Lung (tissue), 12 donors: ENCODE results near the gene C19orf67. TPM values are rescaled to one million over a fixed set of nuclear protein-coding genes. Genes with fewer than 3 reads are reported as not detected.

ENCODE experiments used
- ATAC-seq: fragments of 200-7000 bp; cut with Tn5 transposase; one replicate; pipeline ENCODE4 v1.9.1; 2020; ENCODE audit warnings: moderate number of reproducible peaks; ENCODE audit not compliant: insufficient read depth, low FRiP score
- DNase-seq, 3 donors: peaks; one replicate each; pipeline ENCODE4 v3.0.0-alpha.2; 2013 to 2017
- H3K27ac ChIP-seq, 2 donors: one replicate each; pipeline ENCODE4 v1.5.1; 2013; ENCODE audit warnings: mild to moderate bottlenecking in 2 of 2, moderate library complexity in 2 of 2, control low read depth in 1 of 2, inconsistent platforms in 1 of 2, low read depth in 1 of 2, low read length in 1 of 2
- H3K27me3 ChIP-seq, 3 donors: one replicate each; pipeline ENCODE4 v1.5.1; 2013; ENCODE audit warnings: low read length in 2 of 3; ENCODE audit not compliant: control insufficient read depth in 3 of 3, insufficient read depth in 3 of 3
- H3K36me3 ChIP-seq, 4 donors: one replicate each; pipeline ENCODE4 v1.5.1; 2013; ENCODE audit warnings: low read length in 4 of 4, mild to moderate bottlenecking in 1 of 4, moderate library complexity in 1 of 4; ENCODE audit not compliant: control insufficient read depth in 4 of 4, insufficient read depth in 4 of 4
- H3K4me1 ChIP-seq, 5 donors: one replicate each; pipeline ENCODE4 v1.5.1; 2013; ENCODE audit warnings: low read length in 5 of 5, mild to moderate bottlenecking in 2 of 5, moderate library complexity in 1 of 5; ENCODE audit not compliant: control insufficient read depth in 5 of 5, insufficient read depth in 5 of 5
- H3K4me3 ChIP-seq: one replicate; pipeline ENCODE4 v1.5.1; 2013; ENCODE audit warnings: mild to moderate bottlenecking, control low read depth, moderate library complexity
- H3K9ac ChIP-seq, 2 donors: one replicate each; pipeline ENCODE4 v1.5.1; 2013; ENCODE audit warnings: low read length in 2 of 2, control low read depth in 1 of 2; ENCODE audit not compliant: insufficient read depth in 1 of 2
- H3K9me3 ChIP-seq, 4 donors: one replicate each; pipeline ENCODE4 v1.5.1; 2013; ENCODE audit warnings: low read length in 3 of 4, mild to moderate bottlenecking in 1 of 4, moderate library complexity in 1 of 4; ENCODE audit not compliant: control insufficient read depth in 4 of 4, insufficient read depth in 3 of 4
- CTCF ChIP-seq: IDR thresholded peaks from 2 replicates; pipeline ENCODE4 v1.5.1; 2012; ENCODE audit warnings: mild to moderate bottlenecking; ENCODE audit errors: control extremely low read depth, extremely low read depth
- WGBS, 2 donors: extraction: QIAGEN DNeasy Blood & Tissue Kit; methylation state at CpG; one replicate each; pipeline ENCODE4 v1.1.7; 2013; 5-methylcytosine and 5-hydroxymethylcytosine counted together
- polyA plus RNA-seq, 2 donors: library from polyadenylated mRNA; stranded (reverse); fragments of 200-250 nt; gene quantifications; one replicate each; pipeline ENCODE4 v1.2.1, GENCODE V29; 2013
- total RNA-seq, 2 donors: library from RNA; depleted of rRNA in 1 of 2; stranded (reverse); fragments of >200 nt in 1 of 2; gene quantifications; one replicate each; pipeline ENCODE4 v1.2.1, GENCODE V29; 2014 to 2021
- donor health status: control.
- donor health status: control.
- donor health status: Bipolar disorder and iron deficiency.
- donor health status: healthy.
- donor health status: DM: yes; HTN: yes; CAD: no.

Gene C19orf67
- total and polyA plus RNA-seq, 4 donors: 0.37 to 1.0 (median 0.38) TPM; not detected in 1

DNA sequence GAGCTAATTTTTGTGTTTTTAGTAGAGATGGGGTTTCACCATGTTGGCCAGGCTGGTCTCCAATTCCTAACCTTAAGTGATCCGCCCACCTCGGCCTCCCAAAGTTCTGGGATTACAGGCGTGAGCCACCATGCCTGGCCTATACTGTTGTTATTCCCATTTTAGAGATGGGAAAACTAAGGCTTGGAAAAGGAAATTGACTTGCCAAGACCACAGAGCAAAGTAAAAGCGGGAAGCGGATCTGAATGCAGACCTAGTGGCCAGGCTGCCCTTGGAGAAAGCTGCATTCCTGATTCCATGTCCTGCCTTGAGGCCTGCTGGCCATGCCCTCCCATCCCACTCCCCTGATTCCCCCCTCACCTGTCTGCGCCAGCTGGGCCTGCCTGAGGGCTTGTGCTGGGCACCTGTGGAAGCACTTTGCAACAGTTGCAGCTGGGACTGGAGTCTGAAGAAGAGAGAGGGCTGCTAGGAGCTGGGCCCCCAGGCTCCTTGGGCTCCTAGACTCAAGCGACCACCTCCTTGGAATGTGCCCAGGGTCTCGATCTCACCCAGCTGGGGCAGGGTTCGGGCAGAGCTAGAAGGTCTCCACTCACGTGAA lies 29.4 kb downstream of the C19orf67 start:
- no peak for DNase-seq
- Histone ChIP-seq H3K27me3 (peaks cover 0 to 8% (median 5%) of the 10 kb centered on the region in 3 donors), H3K9me3 (peaks cover 0 to 6% (median 0%) of the 10 kb centered on the region in 4 donors), H3K36me3 (peaks cover 0 to 13% (median 3%) of the 10 kb centered on the region in 4 donors), H3K27ac (no peak overlapping the region), H3K4me1 (peaks cover 3 to 11% (median 4%) of the 10 kb centered on the region in 5 donors), H3K4me3 (no peak overlapping the region), H3K9ac (no peak overlapping the region)
- TF ChIP-seq CTCF: no peak
- 96 to 97% methylated on average over 10 of the region's 10 CpGs for WGBS, 2 donors
- ATAC-seq: no peak

GRCh38 chr19:14055396-14055795 lies 30.2 kb downstream of the C19orf67 start:
- peaks cover 0 to 6% (median 0%) of the 10 kb centered on the region in 4 donors for H3K9me3 ChIP-seq
- peaks cover 3 to 11% (median 4%) of the 10 kb centered on the region in 5 donors for H3K4me1 ChIP-seq
- 85 to 88% methylated on average over 3 of the region's 3 CpGs for WGBS, 2 donors
- ATAC-seq (no peak), DNase-seq (no peak)
- H3K4me3 ChIP-seq: no peak overlapping the region
- H3K9ac ChIP-seq: no peak overlapping the region
- peaks cover 0 to 15% (median 3%) of the 10 kb centered on the region in 4 donors for H3K36me3 ChIP-seq
- no peak overlapping the region for H3K27ac ChIP-seq
- TF ChIP-seq CTCF: no peak
- H3K27me3 ChIP-seq: peaks cover 0 to 8% (median 5%) of the 10 kb centered on the region in 3 donors

DNA sequence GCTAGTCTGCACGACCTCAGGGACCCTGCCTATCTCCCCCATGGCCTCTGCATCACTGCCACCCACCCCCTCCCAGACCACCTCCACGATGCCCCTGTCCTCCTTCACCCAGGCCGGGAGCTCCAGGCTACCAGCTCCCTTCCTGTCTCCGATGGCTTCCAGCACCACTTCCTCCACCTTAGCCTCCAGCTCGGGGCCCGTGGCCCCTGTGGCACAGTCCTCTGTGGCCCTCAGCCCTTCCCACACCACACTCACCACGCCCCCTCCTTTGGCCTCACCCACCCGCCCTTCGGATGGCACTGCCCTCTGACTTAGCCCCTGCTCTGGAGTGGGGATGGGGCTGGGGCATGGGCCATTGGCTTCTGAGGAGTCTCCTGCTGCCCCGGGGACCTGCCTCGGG lies 30.9 kb downstream of the C19orf67 start:
- no peak overlapping the region for H3K9ac ChIP-seq
- no peak for ATAC-seq
- H3K4me1 ChIP-seq: peaks cover 3 to 11% (median 4%) of the 10 kb centered on the region in 5 donors
- H3K27me3 ChIP-seq: peaks cover 0 to 6% (median 5%) of the 10 kb centered on the region in 3 donors
- TF ChIP-seq CTCF: no peak
- no peak overlapping the region for H3K4me3 ChIP-seq
- no peak overlapping the region for H3K27ac ChIP-seq
- peaks cover 0 to 6% (median 0%) of the 10 kb centered on the region in 4 donors for H3K9me3 ChIP-seq
- 41 to 61% methylated on average over 11 of the region's 11 CpGs for WGBS, 2 donors
- peaks cover 0 to 15% (median 3%) of the 10 kb centered on the region in 4 donors for H3K36me3 ChIP-seq
- no peak for DNase-seq

DNA sequence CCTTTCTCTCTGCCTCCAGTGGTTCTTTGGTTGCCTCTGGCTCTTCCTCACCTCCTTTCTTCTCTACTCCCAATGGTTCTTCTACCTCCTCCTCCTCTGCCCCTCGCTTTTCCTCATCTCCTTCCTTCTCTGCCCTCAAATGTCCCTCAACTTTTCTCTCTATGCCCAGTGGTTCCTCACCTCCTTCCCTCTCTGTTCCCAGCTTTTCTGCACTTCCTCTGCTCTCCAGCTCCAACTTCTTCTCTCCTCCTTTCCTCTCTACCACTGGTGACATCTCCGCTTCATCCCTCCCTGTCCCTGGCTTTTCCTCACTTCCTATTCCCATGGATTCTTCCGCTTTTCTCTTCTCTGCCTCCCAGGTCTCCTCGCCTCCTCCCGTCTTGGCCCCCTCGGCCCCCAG lies 31.5 kb downstream of the C19orf67 start:
- DNase-seq (no peak), ATAC-seq (no peak)
- H3K27ac ChIP-seq: no peak overlapping the region
- WGBS, 2 donors: 75 to 78% methylated on average over 6 of the region's 6 CpGs
- no peak overlapping the region for H3K9ac ChIP-seq
- H3K4me1 ChIP-seq: peaks cover 3 to 11% (median 4%) of the 10 kb centered on the region in 5 donors
- peaks cover 0 to 6% (median 0%) of the 10 kb centered on the region in 4 donors for H3K9me3 ChIP-seq
- H3K36me3 ChIP-seq: peaks cover 0 to 16% (median 3%) of the 10 kb centered on the region in 4 donors
- peaks cover 0 to 6% (median 5%) of the 10 kb centered on the region in 3 donors for H3K27me3 ChIP-seq
- TF ChIP-seq CTCF: no peak
- H3K4me3 ChIP-seq: no peak overlapping the region
